GM19023 (cell line): ENCODE results near the gene EIF4G1.

Source experiments
- ATAC-seq: cut with Tn5 transposase; IDR thresholded peaks from one replicate; pipeline ENCODE4 v1.9.1; 2021; ENCODE audit warnings: mild to moderate bottlenecking, moderate library complexity; ENCODE audit not compliant: unreplicated experiment

Gene EIF4G1

DNA sequence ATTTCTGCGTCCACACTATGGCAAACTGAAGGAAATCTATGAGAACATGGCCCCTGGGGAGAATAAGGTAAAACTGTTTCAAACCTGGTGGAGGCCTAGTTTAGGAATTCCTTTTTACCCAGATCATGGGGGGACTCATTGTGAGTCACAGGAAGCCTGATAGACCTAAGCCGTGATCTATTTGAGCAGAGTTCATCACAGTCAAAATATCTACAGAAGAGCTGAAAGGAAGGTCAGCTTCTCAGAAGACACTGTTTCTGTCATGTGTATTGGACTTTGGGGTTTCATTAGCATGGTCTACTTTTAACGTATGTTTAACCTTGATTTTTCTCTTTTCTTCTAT is 14.1 kb upstream of the EIF4G1 start:
- ATAC-seq, result no peak

DNA sequence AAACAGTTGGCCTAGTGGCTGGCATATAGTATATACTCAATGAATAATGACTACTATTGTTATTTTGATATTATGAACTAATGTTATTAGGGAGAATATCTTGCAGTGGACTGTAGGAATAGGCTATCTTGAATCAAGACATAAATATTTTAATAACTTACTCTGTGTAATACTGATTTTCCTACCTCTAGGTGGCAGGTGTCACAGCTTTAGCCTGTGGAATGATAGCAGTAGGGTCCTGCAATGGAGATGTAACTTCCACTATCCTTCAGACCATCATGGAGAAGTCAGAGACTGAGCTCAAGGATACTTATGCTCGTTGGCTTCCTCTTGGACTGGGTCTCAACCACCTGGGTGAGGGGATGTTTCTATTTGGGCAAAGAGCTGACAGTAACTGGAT is 8.8 kb upstream of the EIF4G1 start:
- no peak for ATAC-seq

DNA sequence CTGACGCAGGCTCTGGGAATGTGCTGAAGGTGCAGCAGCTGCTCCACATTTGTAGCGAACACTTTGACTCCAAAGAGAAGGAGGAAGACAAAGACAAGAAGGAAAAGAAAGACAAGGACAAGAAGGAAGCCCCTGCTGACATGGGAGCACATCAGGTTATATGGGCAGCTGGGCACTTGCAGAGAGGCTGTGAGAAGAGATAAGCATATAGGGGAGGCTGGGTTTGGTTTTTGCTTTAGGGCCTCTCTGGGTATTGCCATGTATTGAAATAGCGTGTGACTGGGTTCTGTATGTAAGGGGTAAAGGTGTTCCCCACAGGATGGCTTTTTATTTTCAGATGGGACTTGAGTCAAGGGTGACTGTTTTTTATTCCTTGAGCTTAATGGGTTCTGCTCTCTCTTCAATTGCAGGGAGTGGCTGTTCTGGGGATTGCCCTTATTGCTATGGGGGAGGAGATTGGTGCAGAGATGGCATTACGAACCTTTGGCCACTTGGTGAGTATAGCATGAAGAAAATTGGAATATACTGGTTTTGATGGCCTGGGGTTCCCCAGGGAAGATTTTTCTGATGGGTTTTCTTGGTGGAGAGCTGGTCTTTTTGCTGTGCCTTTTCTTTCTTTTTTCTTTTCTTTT is 7.9 kb upstream of the EIF4G1 start:
- ATAC-seq, result no peak

DNA sequence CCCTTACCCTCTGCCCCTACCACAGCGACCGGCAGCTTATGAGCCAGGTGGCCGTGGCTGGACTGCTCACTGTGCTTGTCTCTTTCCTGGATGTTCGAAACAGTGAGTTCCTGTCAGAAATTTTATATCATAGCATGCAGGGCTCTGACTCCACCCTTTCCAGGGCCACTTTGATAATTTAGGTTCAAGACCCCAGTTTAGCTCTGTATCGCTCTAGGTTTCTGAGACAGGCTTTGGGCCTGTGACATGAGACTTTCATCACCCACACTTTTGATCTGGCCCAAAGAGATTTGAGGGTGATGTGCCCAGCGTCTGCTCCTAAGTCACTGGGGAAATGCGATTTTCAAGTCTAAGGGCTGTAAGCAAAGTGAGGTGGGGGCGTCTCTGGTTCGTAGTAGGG is 6.5 kb upstream of the EIF4G1 start:
- ATAC-seq, result no peak

DNA sequence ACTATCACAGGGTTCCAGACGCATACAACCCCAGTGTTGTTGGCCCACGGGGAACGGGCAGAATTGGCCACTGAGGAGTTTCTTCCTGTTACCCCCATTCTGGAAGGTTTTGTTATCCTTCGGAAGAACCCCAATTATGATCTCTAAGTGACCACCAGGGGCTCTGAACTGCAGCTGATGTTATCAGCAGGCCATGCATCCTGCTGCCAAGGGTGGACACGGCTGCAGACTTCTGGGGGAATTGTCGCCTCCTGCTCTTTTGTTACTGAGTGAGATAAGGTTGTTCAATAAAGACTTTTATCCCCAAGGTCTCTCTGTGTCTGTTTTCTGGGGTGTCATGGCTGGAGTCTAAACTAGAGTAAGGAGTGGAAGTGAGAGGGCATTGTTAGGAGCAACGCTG is 5.7 kb upstream of the EIF4G1 start:
- ATAC-seq, result no peak

DNA sequence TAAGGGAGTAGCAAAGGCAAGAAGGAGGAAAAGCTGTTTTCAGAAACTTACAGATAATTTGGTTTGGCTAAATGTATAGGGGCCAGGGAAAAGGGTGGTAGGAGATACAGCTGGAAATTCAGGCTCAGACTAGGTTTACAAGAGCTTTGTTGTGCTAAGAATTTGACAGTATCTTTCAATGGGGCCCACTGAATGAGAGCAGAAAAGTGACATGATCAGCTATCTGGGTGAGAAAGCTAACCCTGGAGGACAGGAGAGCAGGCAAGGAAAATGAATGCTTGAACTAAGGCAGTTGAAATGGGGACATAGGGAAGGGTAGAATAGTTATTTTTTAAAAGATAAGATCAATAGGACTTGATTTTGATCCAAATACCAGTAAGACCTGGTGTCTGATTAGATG is 2.8 kb upstream of the EIF4G1 start:
- no peak for ATAC-seq

DNA sequence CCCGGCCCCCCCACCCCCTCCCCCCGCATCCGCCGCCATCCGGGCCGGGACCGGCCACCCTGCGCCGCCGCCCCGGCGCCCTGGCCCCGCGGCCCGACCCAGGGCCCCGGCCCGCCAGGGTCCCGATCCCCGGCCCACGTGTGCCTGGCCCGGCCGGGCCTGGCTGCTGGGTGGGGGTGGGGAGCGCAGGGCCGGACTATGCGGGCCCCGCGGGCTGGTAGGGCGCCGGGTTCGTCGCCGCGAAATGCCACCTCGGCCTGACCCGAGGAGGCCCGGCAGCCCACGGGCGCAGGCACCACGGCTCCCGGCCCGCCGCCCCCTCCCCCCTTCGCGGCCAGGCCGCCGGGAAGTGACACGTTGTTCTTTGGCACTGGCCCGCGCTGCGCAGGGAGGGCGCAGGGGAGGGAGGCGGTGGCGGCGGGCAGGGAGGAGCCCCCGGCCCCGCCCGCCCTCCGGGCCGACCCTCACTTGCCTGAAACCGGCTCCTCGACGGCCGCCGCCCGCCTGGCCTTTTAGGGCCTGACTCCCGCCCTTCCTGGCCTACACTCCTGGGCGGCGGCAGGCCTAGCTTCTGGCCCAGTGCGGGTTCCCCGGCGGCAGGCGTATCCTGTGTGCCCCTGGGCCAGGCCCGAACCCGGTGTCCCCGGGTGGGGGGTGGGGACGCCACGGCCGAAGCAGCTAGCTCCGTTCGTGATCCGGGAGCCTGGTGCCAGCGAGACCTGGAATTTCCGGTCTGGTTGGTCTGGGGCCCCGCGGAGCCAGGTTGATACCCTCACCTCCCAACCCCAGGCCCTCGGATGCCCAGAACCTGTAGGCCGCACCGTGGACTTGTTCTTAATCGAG is 515 bp downstream of the EIF4G1 start:
- ATAC-seq, result peak; percentile 48

DNA sequence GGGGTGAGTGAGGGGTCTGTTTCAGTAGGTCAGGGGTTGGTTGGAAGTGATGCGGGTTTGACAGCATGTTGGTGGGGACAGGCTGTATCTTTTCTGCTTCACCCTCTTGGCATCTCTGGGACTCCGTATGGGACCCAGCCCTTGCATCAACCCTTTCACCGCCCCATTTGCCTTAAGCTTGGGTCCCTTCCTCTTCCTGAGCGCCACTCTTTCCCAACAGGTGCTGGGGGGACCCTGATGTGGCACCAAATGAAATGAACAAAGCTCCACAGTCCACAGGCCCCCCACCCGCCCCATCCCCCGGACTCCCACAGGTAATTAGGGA is 1.1 kb downstream of the EIF4G1 start:
- ATAC-seq, result peak; percentile 4

DNA sequence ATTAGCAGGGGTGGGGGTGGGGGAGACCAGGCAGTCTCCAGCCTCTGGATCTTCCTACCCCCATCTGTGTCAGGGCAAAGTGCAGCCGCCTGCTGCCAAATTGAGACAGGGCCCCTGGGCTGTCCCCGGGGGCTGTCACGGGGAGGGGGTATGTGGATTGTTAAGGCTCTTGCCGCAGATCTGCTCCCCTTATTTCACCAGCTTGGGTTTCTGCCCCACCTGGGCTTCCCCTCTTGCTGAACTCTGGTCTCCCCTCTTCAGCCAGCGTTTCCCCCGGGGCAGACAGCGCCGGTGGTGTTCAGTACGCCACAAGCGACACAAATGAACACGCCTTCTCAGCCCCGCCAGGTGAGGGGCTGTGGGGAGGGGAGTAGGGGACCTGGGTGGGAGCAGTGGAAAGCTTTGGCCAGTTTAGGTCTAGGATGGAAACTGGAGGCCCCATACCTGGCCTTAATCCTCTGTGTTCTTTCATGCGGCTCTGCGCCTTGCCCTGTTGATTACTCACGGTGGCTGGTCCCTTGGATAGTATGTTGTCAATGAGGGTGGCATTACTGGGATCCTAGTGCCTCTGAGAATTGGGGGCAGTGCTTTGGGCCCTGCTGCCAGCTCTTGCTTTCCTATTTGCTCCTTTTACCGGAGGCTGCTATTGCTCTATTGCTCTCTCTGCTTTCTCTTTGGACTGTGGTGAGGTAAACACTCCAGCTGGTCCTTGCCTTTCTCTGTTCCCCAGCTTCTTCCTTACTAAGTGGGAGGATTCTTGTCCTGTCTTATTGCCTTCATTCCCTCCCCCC is 1.7 kb downstream of the EIF4G1 start:
- no peak for ATAC-seq

DNA sequence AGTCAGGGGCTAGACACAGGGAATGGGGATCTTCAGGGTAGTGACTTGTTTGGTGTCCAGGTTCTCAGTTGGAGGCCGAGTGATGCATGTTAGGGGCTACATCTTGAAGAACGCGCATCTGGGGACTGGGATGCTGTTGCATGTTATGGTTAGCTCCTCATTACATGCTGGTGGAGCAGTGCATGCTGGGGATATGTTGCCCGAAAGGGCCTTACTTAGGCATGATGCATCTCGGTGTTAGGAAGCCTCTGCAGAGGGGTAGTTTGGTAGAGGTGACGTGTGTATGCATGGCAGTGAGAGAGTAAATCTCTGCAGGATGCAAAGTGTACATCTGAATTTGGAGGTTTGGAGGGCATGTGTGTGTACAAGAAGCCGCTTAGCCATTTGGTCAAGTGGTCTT is 2.4 kb downstream of the EIF4G1 start:
- no peak for ATAC-seq

DNA sequence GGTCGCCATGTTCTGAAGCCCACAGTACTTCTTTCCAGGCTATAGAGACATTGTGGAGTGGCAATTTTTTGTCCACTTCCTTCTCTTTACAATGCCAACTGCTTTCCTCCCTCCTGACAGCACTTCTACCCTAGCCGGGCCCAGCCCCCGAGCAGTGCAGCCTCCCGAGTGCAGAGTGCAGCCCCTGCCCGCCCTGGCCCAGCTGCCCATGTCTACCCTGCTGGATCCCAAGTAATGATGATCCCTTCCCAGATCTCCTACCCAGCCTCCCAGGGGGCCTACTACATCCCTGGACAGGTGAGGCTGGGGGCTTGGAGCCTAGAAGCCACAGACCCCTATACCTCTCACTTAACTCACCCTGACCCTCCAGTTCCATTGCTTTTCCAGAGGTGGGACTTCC is 2.8 kb downstream of the EIF4G1 start:
- ATAC-seq, result no peak

DNA sequence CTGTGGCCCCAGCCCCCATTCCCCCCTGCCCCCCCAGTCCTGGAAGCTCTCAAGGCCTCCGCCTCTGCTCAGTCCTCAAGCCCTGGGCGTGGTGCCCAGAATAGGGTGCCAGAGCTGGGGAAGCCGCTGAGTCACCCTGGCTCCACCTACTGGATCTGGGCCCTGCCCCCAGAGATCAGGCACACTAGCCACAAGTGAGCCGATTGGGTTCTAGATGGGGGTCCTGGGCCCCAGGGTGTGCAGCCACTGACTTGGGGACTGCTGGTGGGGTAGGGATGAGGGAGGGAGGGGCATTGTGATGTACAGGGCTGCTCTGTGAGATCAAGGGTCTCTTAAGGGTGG is 5.7 kb downstream of the EIF4G1 start:
- ATAC-seq, result no peak

DNA sequence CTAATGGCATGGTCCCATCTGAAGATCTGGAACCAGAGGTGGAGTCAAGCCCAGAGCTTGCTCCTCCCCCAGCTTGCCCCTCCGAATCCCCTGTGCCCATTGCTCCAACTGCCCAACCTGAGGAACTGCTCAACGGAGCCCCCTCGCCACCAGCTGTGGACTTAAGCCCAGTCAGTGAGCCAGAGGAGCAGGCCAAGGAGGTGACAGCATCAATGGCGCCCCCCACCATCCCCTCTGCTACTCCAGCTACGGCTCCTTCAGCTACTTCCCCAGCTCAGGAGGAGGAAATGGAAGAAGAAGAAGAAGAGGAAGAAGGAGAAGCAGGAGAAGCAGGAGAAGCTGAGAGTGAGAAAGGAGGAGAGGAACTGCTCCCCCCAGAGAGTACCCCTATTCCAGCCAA is 7.3 kb downstream of the EIF4G1 start:
- ATAC-seq, result no peak

DNA sequence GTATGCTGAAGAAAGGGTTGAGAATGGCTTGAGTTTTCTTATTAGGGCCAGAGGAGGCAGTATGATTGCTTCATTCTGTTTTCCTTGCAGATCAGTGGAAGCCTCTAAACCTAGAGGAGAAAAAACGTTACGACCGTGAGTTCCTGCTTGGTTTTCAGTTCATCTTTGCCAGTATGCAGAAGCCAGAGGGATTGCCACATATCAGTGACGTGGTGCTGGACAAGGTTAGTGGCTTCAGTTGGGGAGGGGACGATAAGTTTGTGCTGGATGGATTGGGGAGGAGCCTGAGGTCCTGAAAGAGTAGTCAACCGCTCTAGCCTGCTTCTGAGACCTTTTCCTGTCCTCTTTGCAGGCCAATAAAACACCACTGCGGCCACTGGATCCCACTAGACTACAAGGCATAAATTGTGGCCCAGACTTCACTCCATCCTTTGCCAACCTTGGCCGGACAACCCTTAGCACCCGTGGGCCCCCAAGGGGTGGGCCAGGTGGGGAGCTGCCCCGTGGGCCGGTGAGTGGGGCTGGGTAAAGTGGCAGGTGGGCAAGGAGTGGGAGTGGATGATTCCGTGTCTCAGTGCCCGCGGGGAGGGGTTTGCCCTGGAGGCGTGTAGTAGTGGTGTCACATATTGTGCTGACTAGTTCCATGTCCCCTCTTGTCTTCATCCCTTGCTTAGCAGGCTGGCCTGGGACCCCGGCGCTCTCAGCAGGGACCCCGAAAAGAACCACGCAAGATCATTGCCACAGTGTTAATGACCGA is 8.5 kb downstream of the EIF4G1 start:
- ATAC-seq, result no peak

DNA sequence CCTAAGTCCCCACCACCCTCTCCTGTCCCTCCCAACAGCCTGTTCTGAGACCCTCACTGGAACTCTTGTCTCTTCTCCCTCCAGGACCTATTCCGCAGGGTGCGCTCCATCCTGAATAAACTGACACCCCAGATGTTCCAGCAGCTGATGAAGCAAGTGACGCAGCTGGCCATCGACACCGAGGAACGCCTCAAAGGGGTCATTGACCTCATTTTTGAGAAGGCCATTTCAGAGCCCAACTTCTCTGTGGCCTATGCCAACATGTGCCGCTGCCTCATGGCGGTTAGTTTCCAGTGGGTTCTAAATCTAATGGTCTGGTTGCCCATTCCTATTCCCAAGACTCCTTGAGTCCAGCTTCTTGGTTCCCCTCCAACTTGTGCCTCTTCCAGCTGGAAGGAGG is 9.3 kb downstream of the EIF4G1 start:
- no peak for ATAC-seq

DNA sequence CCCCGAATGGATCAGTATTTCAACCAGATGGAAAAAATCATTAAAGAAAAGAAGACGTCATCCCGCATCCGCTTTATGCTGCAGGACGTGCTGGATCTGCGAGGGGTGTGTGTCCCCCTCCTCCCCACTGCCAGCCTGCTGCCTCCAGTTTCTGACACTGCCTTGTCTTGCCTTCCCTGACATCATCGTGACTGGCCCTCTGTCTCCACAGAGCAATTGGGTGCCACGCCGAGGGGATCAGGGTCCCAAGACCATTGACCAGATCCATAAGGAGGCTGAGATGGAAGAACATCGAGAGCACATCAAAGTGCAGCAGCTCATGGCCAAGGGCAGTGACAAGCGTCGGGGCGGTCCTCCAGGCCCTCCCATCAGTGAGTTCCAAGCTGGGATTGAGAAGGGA is 10.9 kb downstream of the EIF4G1 start:
- ATAC-seq, result no peak

DNA sequence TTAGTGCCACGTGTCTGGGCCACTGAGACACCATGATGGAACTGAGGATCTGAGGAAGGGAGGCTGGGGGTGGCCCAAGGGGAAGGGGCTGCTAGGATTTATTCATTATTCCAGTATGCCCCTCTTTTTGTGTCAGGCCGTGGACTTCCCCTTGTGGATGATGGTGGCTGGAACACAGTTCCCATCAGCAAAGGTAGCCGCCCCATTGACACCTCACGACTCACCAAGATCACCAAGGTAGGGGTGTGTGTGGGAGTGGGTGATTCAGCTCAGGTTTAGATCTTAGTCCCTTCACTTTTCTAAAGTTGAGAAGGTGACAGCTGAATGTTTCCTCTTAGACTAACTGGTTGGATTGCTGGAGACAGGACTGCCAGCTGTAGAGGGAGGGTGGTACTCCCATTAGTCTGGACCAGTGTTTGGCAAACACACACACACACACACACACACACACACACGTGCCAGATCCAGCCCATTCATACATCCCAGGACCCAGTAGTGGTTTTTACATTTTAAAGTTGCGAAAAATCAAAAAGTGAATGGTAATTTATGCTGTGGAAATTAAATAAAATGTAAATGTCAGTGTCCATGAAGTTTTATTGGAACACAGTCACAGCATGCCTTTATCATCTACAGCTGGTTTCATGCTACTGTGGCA is 11.4 kb downstream of the EIF4G1 start:
- no peak for ATAC-seq

DNA sequence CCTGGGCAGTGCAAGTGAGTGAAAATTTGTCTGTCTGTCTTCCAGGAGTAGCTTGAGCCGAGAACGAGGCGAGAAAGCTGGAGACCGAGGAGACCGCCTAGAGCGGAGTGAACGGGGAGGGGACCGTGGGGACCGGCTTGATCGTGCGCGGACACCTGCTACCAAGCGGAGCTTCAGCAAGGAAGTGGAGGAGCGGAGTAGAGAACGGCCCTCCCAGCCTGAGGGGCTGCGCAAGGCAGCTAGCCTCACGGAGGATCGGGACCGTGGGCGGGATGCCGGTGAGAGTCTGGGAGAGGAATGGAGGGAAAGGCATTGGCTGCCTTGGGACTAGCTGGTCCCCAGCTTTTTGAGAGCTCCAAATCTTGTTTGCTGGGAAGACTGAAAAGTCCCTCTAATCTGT is 12.8 kb downstream of the EIF4G1 start:
- no peak for ATAC-seq

DNA sequence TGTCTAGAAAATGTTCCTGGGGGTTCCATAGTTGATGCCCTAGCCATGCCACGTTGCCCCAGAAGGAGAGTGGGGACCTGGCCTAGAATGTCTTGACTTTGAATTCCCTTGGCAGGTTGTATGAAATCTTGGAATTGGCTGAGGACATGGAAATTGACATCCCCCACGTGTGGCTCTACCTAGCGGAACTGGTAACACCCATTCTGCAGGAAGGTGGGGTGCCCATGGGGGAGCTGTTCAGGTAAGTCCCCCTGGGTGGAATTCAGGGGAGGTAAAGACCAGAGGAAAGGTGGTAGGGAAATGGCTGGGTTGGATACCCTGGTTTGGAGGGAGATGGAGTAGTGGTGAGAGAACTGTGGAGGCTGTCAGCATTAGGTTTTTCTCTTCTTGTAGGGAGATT is 14.1 kb downstream of the EIF4G1 start:
- ATAC-seq, result no peak

DNA sequence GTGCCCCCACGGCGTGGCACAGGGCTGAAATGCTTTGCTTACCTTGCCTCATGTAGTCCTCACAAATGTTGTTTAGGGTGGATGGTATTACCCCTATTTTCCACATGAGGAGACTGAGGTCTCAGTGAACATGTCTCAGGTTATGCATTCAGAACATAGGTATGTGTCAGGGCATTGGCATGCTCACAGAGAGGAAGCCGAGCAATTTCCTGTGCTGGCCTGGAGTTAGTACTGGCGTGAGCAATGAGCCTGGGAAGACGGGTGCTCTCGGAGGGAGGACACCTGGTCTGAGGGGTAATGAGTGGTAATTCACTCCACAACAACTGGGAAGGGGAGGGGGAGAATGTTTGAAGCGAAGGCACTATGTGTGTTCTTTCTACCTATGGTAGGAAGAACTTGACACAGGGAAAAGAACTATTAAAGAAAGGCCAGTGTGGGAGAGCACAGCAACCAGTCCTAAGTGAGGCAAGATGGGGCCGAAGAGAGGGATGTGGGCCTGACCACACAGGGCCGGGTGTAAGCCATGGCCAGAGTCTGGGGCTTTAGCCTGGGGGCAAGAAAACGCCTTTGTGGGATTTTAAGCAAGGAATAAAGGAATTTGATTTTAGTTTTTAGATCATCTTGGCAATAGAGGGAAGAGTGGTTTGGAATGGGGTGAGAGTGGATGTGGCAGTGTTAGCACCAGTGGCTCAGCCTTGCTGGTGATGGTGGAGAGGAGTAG is 18.1 kb downstream of the EIF4G1 start:
- no peak for ATAC-seq
